CD4-positive, CD25-positive, alpha-beta regulatory T cell (primary cell): ENCODE data around the gene SPATA20. TPM values are rescaled to one million over a fixed set of nuclear protein-coding genes. Genes with fewer than 3 reads are reported as not detected.

Experiments used
- ATAC-seq, 2 donors: fragments of 150-1000 bp; cut with Tn5 transposase; one replicate each; pipeline ENCODE4 v1.10.0; 2021; ENCODE audit warnings: low read depth in 2 of 2, moderate number of reproducible peaks in 2 of 2, moderate library complexity in 1 of 2
- DNase-seq, 3 donors: peaks; one replicate each; pipeline versions ENCODE4 v3.0.0 to v3.0.0-alpha.2; 2012 to 2022; ENCODE audit warnings: mixed read lengths in 1 of 3
- H3K27ac ChIP-seq: one replicate; pipeline ENCODE4 v1.7.0; 2013; ENCODE audit warnings: mild to moderate bottlenecking, low read length; ENCODE audit not compliant: insufficient read depth, poor library complexity, severe bottlenecking
- H3K27me3 ChIP-seq: one replicate; pipeline ENCODE4 v1.7.0; 2013; ENCODE audit warnings: low read length; ENCODE audit not compliant: control insufficient read depth, insufficient read depth
- H3K36me3 ChIP-seq: one replicate; pipeline ENCODE4 v1.7.0; 2013; ENCODE audit warnings: mild to moderate bottlenecking, low read length, moderate library complexity; ENCODE audit not compliant: control insufficient read depth, insufficient read depth
- H3K4me1 ChIP-seq: 2 replicates; pipeline ENCODE4 v1.7.0; 2013; ENCODE audit warnings: mild to moderate bottlenecking, low read length; ENCODE audit not compliant: insufficient read depth, control insufficient read depth, poor library complexity, severe bottlenecking
- H3K4me3 ChIP-seq: one replicate; pipeline ENCODE4 v1.7.0; 2013; ENCODE audit warnings: low read depth, mild to moderate bottlenecking, low read length, moderate library complexity
- H3K9me3 ChIP-seq, 2 experiments: 1 replicate in 1 of 2; 2 replicates in 1 of 2; pipeline ENCODE4 v1.7.0; 2013; ENCODE audit warnings: low read length in 2 of 2, mild to moderate bottlenecking in 1 of 2, moderate library complexity in 1 of 2; ENCODE audit not compliant: control insufficient read depth in 2 of 2
- H3K27ac Mint-ChIP-seq, 3 donors: one replicate each; pipeline ENCODE4 v1.8.0; 2020 to 2022; ENCODE audit warnings: mild to moderate bottlenecking in 3 of 3, mixed read lengths in 3 of 3, moderate library complexity in 2 of 3
- H3K27me3 Mint-ChIP-seq: one replicate; pipeline ENCODE4 v1.8.0; 2022; ENCODE audit warnings: mild to moderate bottlenecking, mixed read lengths
- H3K36me3 Mint-ChIP-seq: one replicate; pipeline ENCODE4 v1.8.0; 2020; ENCODE audit warnings: mixed read lengths
- H3K4me1 Mint-ChIP-seq, 4 donors: one replicate each; pipeline ENCODE4 v1.8.0; 2020 to 2022; ENCODE audit warnings: mixed read lengths in 4 of 4, mild to moderate bottlenecking in 1 of 4
- H3K4me3 Mint-ChIP-seq, 4 donors: one replicate each; pipeline ENCODE4 v1.8.0; 2020 to 2022; ENCODE audit warnings: mild to moderate bottlenecking in 4 of 4, mixed read lengths in 4 of 4, moderate library complexity in 3 of 4
- H3K9me3 Mint-ChIP-seq, 7 donors: one replicate each; pipeline ENCODE4 v1.8.0; 2020 to 2022; ENCODE audit warnings: mixed read lengths in 7 of 7, mild to moderate bottlenecking in 3 of 7, moderate library complexity in 2 of 7
- polyA plus RNA-seq, 4 donors: library from polyadenylated mRNA; unstranded; fragments of 300-500 nt; fragmentation: Illumina TruSeq; gene quantifications; one replicate each; pipeline ENCODE4 v1.2.3, GENCODE V29; 2021
- total RNA-seq: library from RNA; stranded (reverse); gene quantifications from one replicate; pipeline ENCODE4 v1.2.3, GENCODE V29; 2022

SPATA20 gene
- total and polyA plus RNA-seq, 5 donors from 2014 or later: 5.8 to 26.8 (median 6.7) TPM

DNA sequence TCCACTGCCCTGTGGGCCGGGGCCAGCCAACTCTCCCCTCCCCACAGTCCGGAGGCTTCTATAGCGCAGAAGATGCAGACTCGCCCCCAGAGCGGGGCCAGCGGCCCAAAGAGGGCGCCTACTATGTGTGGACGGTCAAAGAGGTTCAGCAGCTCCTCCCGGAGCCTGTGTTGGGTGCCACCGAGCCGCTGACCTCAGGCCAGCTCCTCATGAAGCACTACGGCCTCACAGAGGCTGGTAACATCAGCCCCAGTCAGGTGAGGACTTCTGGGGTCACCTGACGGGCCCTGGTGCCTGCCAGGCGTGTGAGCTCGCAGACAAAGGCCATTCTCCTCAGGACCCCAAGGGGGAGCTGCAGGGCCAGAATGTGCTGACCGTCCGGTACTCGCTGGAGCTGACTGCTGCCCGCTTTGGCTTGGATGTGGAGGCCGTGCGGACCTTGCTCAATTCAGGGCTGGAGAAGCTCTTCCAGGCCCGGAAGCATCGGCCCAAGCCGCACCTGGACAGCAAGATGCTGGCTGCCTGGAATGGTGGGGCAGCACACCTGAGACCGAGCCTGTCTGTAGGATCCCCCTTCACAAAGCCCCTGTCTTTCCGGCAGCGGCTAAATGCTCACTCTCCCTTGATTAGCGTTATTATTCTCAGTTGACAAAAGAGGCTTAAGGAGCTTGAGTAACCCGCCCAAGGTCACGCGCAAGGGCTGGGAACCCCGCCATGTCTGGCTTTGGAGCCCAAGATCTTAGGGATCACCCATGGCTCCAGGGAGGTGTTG lies 3.9 kb downstream of the SPATA20 start:
- no peaks in the 10 kb centered on the region for H3K36me3 ChIP-seq
- peaks cover 6% of the 10 kb centered on the region for H3K36me3 Mint-ChIP-seq
- no peaks in the 10 kb centered on the region for H3K27me3 ChIP-seq
- no peaks in the 10 kb centered on the region for H3K9me3 Mint-ChIP-seq
- no peak for ATAC-seq
- no peak overlapping the region for H3K27ac Mint-ChIP-seq
- H3K4me3 ChIP-seq: no peak overlapping the region
- no peak overlapping the region for H3K27ac ChIP-seq
- peaks cover 8% of the 10 kb centered on the region for H3K4me1 ChIP-seq
- no peaks in the 10 kb centered on the region for H3K9me3 ChIP-seq
- peak overlapping the region in 1 of 4 donors; percentile 40 for H3K4me3 Mint-ChIP-seq
- DNase-seq: no peak
- H3K27me3 Mint-ChIP-seq: no peaks in the 10 kb centered on the region
- H3K4me1 Mint-ChIP-seq: peaks cover 0 to 14% (median 6%) of the 10 kb centered on the region in 4 donors

DNA sequence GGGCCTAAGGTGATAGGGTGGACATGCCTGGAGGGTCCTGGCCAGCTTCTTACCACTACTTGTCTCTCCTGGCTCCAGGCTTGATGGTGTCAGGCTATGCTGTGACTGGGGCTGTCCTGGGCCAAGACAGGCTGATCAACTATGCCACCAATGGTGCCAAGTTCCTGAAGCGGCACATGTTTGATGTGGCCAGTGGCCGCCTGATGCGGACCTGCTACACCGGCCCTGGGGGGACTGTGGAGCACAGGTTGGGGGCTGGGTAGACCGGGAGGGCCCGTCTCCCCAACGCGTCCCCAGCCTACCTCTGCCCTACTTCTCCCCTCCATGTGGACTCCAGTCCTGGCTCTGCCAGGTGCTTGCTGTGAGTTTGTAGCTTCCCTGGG lies 4.5 kb downstream of the SPATA20 start:
- Mint-ChIP-seq H3K27ac (no peak overlapping the region), H3K4me1 (peaks cover 0 to 12% (median 5%) of the 10 kb centered on the region in 4 donors), H3K4me3 (no peak overlapping the region), H3K36me3 (peaks cover 6% of the 10 kb centered on the region), H3K27me3 (peaks cover 4% of the 10 kb centered on the region), H3K9me3 (no peaks in the 10 kb centered on the region)
- Histone ChIP-seq H3K9me3 (no peaks in the 10 kb centered on the region), H3K36me3 (no peaks in the 10 kb centered on the region), H3K4me1 (peaks cover 8% of the 10 kb centered on the region), H3K27ac (no peak overlapping the region), H3K4me3 (no peak overlapping the region), H3K27me3 (no peaks in the 10 kb centered on the region)
- ATAC-seq: no peak
- no peak for DNase-seq

DNA sequence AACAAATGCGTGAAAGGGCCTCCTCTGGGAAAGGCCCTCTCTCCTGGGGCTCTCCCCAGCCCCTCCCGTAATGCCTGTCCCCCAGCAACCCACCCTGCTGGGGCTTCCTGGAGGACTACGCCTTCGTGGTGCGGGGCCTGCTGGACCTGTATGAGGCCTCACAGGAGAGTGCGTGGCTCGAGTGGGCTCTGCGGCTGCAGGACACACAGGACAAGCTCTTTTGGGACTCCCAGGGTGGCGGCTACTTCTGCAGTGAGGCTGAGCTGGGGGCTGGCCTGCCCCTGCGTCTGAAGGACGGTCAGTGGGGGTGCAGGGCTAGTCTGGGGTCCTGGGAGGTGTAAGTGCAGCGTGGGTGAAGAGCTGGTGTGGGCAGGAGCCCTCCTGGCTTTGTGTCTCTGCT lies 4.9 kb downstream of the SPATA20 start:
- H3K36me3 Mint-ChIP-seq: peaks cover 6% of the 10 kb centered on the region
- Histone ChIP-seq H3K9me3 (no peaks in the 10 kb centered on the region), H3K27me3 (no peaks in the 10 kb centered on the region), H3K27ac (no peak overlapping the region), H3K4me3 (no peak overlapping the region), H3K36me3 (no peaks in the 10 kb centered on the region), H3K4me1 (peaks cover 8% of the 10 kb centered on the region)
- H3K4me1 Mint-ChIP-seq: peaks cover 0 to 9% (median 4%) of the 10 kb centered on the region in 4 donors
- ATAC-seq (no peak), DNase-seq (no peak)
- no peak overlapping the region for H3K27ac Mint-ChIP-seq
- peaks cover 5% of the 10 kb centered on the region for H3K27me3 Mint-ChIP-seq
- H3K9me3 Mint-ChIP-seq: no peaks in the 10 kb centered on the region
- H3K4me3 Mint-ChIP-seq: no peak overlapping the region

DNA sequence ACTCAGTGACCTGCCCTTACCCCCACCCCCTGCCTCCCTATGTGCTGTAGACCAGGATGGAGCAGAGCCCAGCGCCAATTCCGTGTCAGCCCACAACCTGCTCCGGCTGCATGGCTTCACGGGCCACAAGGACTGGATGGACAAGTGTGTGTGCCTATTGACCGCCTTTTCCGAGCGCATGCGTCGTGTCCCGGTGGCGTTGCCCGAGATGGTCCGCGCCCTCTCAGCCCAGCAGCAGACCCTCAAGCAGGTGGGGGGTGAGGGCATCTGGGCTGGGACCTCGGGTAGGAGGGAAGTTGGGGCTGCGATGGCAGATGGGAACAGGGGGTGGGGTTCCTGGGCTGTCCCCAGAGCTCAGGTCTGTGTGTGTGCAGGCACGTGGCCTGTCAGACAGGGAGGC lies 7.2 kb downstream of the SPATA20 start:
- peaks cover 22% of the 10 kb centered on the region for H3K27me3 Mint-ChIP-seq
- H3K27ac Mint-ChIP-seq: no peak overlapping the region
- Histone ChIP-seq H3K9me3 (no peaks in the 10 kb centered on the region), H3K27me3 (peaks cover 6% of the 10 kb centered on the region), H3K27ac (no peak overlapping the region), H3K36me3 (no peaks in the 10 kb centered on the region), H3K4me1 (peaks cover 7% of the 10 kb centered on the region), H3K4me3 (no peak overlapping the region)
- DNase-seq (no peak), ATAC-seq (no peak)
- H3K4me1 Mint-ChIP-seq: peaks cover 0 to 12% (median 5%) of the 10 kb centered on the region in 4 donors
- no peak overlapping the region for H3K4me3 Mint-ChIP-seq
- H3K36me3 Mint-ChIP-seq: peaks cover 6% of the 10 kb centered on the region
- H3K9me3 Mint-ChIP-seq: no peaks in the 10 kb centered on the region

DNA sequence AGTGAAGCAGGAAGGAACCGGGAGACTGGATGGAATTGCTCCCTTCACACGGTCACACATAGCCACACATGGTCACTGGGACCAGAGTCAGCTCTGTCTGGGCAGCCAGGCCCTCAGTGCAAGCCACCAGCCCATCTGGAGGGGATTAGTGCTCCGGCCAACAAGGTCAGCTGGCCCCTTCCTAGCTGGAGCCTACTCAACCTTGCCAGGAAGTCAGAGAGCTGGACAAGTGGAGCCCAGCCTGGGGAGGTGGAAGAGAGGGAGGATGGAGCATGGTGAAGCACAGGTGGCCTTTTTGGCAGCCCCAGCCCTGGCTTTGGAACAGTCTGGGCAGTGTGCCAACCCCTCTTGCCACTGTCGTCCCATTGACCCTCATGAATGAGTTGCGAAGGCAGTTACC lies 9.8 kb downstream of the SPATA20 start:
- Histone ChIP-seq H3K4me3 (no peak overlapping the region), H3K4me1 (peaks cover 33% of the 10 kb centered on the region), H3K36me3 (no peaks in the 10 kb centered on the region), H3K9me3 (no peaks in the 10 kb centered on the region), H3K27me3 (peaks cover 9% of the 10 kb centered on the region), H3K27ac (no peak overlapping the region)
- Mint-ChIP-seq H3K27me3 (peaks cover 29% of the 10 kb centered on the region), H3K9me3 (no peaks in the 10 kb centered on the region), H3K27ac (no peak overlapping the region), H3K36me3 (peaks cover 3% of the 10 kb centered on the region), H3K4me1 (peaks cover 0 to 21% (median 6%) of the 10 kb centered on the region in 4 donors), H3K4me3 (peak overlapping the region in 1 of 4 donors; percentile 28)
- no peak for DNase-seq
- ATAC-seq: no peak

DNA sequence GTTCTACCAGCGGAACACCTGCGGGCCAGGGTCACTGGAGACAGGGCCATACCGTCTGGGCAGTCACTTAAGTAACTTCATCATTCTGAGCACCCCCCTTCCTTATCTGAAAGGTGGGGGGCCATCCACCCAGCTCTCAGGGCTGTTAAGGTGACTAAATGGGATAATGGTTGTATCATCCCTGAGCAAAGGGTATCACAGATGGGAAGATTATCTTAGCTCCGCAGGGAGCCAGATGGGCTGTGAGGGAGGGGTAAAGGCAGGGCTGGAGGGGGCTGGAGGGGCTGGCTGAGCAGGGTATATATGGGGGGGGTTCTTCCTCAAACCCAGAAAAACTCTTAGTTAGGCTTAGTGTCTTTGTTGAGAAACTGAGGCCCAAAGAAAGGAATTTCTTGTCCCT lies 10.7 kb downstream of the SPATA20 start:
- Mint-ChIP-seq H3K36me3 (peaks cover 3% of the 10 kb centered on the region), H3K27ac (no peak overlapping the region), H3K4me3 (peak overlapping the region in 1 of 4 donors; percentile 49), H3K4me1 (peaks cover 0 to 27% (median 10%) of the 10 kb centered on the region in 4 donors), H3K9me3 (no peaks in the 10 kb centered on the region), H3K27me3 (peaks cover 36% of the 10 kb centered on the region)
- Histone ChIP-seq H3K4me3 (no peak overlapping the region), H3K9me3 (no peaks in the 10 kb centered on the region), H3K4me1 (peaks cover 39% of the 10 kb centered on the region), H3K27me3 (peaks cover 14% of the 10 kb centered on the region), H3K27ac (no peak overlapping the region), H3K36me3 (no peaks in the 10 kb centered on the region)
- no peak for DNase-seq
- ATAC-seq: no peak

DNA sequence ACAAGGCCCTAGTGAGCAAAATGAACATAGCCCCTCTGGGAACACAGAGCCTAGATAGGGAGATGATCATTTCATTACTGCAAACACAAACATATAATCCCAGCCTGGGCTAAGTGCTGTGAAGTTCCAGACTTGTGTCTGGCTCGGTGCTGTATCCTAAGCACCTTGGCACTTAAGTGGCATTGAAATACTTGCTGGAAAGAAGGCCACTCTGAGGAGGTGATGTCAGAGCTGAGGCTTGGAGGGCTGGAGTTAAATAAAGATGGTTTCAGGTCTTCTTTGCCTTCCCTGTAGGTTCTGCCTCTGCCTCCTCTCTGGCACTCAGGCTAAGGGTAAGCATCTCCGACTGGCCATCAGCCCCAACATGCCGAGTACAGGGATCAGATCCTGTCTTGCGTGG lies 11.1 kb downstream of the SPATA20 start:
- peak overlapping the region in 1 of 3 donors; percentile 48 for H3K27ac Mint-ChIP-seq
- peaks cover 0 to 27% (median 9%) of the 10 kb centered on the region in 4 donors for H3K4me1 Mint-ChIP-seq
- peaks cover 41% of the 10 kb centered on the region for H3K27me3 Mint-ChIP-seq

DNA sequence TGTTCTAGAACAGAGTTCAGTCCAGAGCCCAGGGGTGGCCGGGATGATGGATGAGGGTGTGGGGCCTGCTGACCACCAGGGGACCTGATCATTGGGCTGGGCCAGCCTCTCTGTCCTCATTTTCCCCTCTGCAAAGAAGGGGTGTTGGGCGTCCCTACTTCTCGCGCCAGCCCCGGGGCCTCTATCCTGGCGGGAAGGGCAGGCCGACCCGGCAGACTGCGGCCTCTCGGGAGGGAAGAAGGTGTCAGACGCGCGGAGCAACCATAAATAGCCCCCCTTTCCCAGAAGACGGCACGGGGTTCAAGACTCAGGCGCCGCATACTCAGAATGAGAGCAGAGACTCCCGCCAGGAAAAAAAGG lies 11.6 kb downstream of the SPATA20 start:
- Mint-ChIP-seq H3K27me3 (peaks cover 45% of the 10 kb centered on the region), H3K27ac (peak overlapping the region in 1 of 3 donors; percentile 48), H3K36me3 (peaks cover 3% of the 10 kb centered on the region), H3K4me1 (peaks cover 0 to 27% (median 8%) of the 10 kb centered on the region in 4 donors), H3K4me3 (peak overlapping the region; percentile 8 to 88 (median 86)), H3K9me3 (no peaks in the 10 kb centered on the region)
- Histone ChIP-seq H3K27ac (no peak overlapping the region), H3K27me3 (peaks cover 20% of the 10 kb centered on the region), H3K36me3 (no peaks in the 10 kb centered on the region), H3K4me3 (no peak overlapping the region), H3K9me3 (no peaks in the 10 kb centered on the region), H3K4me1 (peaks cover 39% of the 10 kb centered on the region)
- DNase-seq: no peak
- ATAC-seq: no peak

More for the DNA sequence above, 11.1 kb downstream of the SPATA20 start:
- H3K9me3 ChIP-seq: no peaks in the 10 kb centered on the region
- peaks cover 3% of the 10 kb centered on the region for H3K36me3 Mint-ChIP-seq
- H3K9me3 Mint-ChIP-seq: no peaks in the 10 kb centered on the region
- H3K4me3 Mint-ChIP-seq: peak overlapping the region; percentile 8 to 88 (median 86)
- no peak for ATAC-seq
- peaks cover 17% of the 10 kb centered on the region for H3K27me3 ChIP-seq
- H3K27ac ChIP-seq: no peak overlapping the region
- H3K36me3 ChIP-seq: no peaks in the 10 kb centered on the region
- no peak for DNase-seq
- peaks cover 39% of the 10 kb centered on the region for H3K4me1 ChIP-seq
- no peak overlapping the region for H3K4me3 ChIP-seq
